IPS-18a (cell line): ENCODE data around the gene TAF5L.

ENCODE experiments used
- H3K27ac ChIP-seq: one replicate; pipeline ENCODE4 v1.5.1; 2013; ENCODE audit warnings: low read length
- H3K27me3 ChIP-seq: one replicate; pipeline ENCODE4 v1.6.1; 2013; ENCODE audit warnings: mild to moderate bottlenecking, low read length; ENCODE audit not compliant: control insufficient read depth, insufficient read depth
- H3K36me3 ChIP-seq: one replicate; pipeline ENCODE4 v1.6.1; 2013; ENCODE audit warnings: low read depth, low read length; ENCODE audit not compliant: control insufficient read depth
- H3K4me1 ChIP-seq: one replicate; pipeline ENCODE4 v1.6.1; 2013; ENCODE audit warnings: low read depth, low read length; ENCODE audit not compliant: control insufficient read depth
- H3K4me3 ChIP-seq: one replicate; pipeline ENCODE4 v1.5.1; 2013; ENCODE audit warnings: low read length
- H3K9ac ChIP-seq: one replicate; pipeline ENCODE4 v1.6.1; 2013; ENCODE audit warnings: mild to moderate bottlenecking, low read length, moderate library complexity
- H3K9me3 ChIP-seq: one replicate; pipeline ENCODE4 v1.6.1; 2013; ENCODE audit warnings: low read depth, low read length; ENCODE audit not compliant: control insufficient read depth

The TAF5L gene

DNA sequence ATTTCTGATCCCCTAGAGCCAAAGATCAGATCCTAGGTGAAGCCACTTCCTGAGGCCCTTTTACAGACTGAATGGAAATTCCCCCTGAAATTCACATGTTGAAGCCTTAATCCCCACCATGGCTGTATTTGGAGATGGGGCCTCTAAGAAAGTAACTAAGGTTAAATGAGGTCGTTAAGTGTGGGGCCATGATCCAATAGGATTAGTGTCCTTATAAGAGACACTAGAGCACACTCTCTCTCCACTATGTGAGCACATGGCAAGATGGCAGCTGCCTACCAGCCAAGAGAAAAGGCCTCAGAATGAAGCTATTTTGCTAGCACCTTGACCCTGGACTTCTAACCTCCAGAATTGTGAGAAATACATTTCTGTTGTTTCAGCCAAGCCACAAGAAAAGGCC, 81.3 kb downstream of the TAF5L start:
- H3K36me3 ChIP-seq, result peaks cover 4% of the 10 kb centered on the region
- no peak overlapping the region for H3K27ac ChIP-seq
- no peaks in the 10 kb centered on the region for H3K9me3 ChIP-seq
- H3K4me3 ChIP-seq, result no peak overlapping the region
- H3K9ac ChIP-seq, result no peak overlapping the region
- H3K4me1 ChIP-seq, result no peaks in the 10 kb centered on the region
- no peaks in the 10 kb centered on the region for H3K27me3 ChIP-seq
